PC-3 (cell line): ENCODE measurements around the gene N4BP3. TPM values are rescaled to one million over a fixed set of nuclear protein-coding genes. Genes with fewer than 3 reads are reported as not detected.

ENCODE experiments used
- ATAC-seq: fragments of 200-7000 bp; cut with Tn5 transposase; 2 replicates; pipeline ENCODE4 v1.9.1; 2020; ENCODE audit warnings: mild to moderate bottlenecking, moderate library complexity
- BruUV-seq: library from RNA; stranded (reverse); fragments of 400-500 nt; replicated peaks from 2 replicates; lab custom pipeline; 2021; lab: Mats Ljungman, UMichigan
- CTCF ChIA-PET: fragments of 300-600 bp; sonication (Branson Sonifier 250); formaldehyde crosslinking; loops from one replicate; lab custom pipeline; 2022; ENCODE audit warnings: antibody characterized with exemption; lab: Charles Lee
- POLR2A ChIA-PET: fragments of 300-600 bp; sonication (Branson Sonifier 250); formaldehyde crosslinking; loops from one replicate; lab custom pipeline; 2022; ENCODE audit warnings: antibody characterized with exemption; ENCODE audit not compliant: unreplicated experiment; lab: Charles Lee
- DNase-seq: peaks from one replicate; pipeline ENCODE4 v3.0.0-alpha.2; 2015
- H2AFZ ChIP-seq: fragments of 300-600 bp; sonication (generic); 2 replicates; pipeline ENCODE4 v1.6.0; 2016; ENCODE audit warnings: antibody characterized with exemption, low read length
- H3F3A ChIP-seq: fragments of 300-600 bp; sonication (generic); one replicate; pipeline ENCODE4 v1.6.0; 2017; ENCODE audit warnings: antibody characterized with exemption, low read length, control low read depth, mild to moderate bottlenecking; ENCODE audit not compliant: unreplicated experiment
- H3K27ac ChIP-seq: fragments of 300-600 bp; sonication (generic); 2 replicates; pipeline ENCODE4 v1.5.1; 2016; ENCODE audit warnings: mild to moderate bottlenecking, low read length
- H3K27me3 ChIP-seq: fragments of 300-600 bp; sonication (generic); 2 replicates; pipeline ENCODE4 v1.6.1; 2016; ENCODE audit warnings: low read length, mixed read lengths
- H3K36me3 ChIP-seq: fragments of 300-600 bp; sonication (generic); 2 replicates; pipeline ENCODE4 v1.6.1; 2016; ENCODE audit warnings: low read depth, mixed run types, low read length, mixed read lengths
- H3K4me1 ChIP-seq: fragments of 300-600 bp; sonication (generic); 2 replicates; pipeline ENCODE4 v1.5.1; 2016; ENCODE audit warnings: low read length; ENCODE audit not compliant: insufficient read depth
- H3K4me2 ChIP-seq: fragments of 300-600 bp; sonication (generic); 2 replicates; pipeline ENCODE4 v1.6.0; 2016; ENCODE audit warnings: low read length
- H3K4me3 ChIP-seq: fragments of 300-600 bp; sonication (generic); 2 replicates; pipeline ENCODE4 v1.5.1; 2016; ENCODE audit warnings: mild to moderate bottlenecking, low read length, mixed read lengths
- H3K79me2 ChIP-seq: fragments of 300-600 bp; sonication (generic); 2 replicates; pipeline ENCODE4 v1.6.1; 2017; ENCODE audit warnings: low read length, mixed read lengths
- H3K9ac ChIP-seq: fragments of 300-600 bp; sonication (generic); 2 replicates; pipeline ENCODE4 v1.6.0; 2016; ENCODE audit warnings: mild to moderate bottlenecking, low read length
- H3K9me2 ChIP-seq: fragments of 300-600 bp; sonication (generic); replicated peaks from 2 replicates; pipeline ENCODE4 v1.6.1; 2016; ENCODE audit warnings: mixed run types, low read length, mixed read lengths
- H3K9me3 ChIP-seq: fragments of 300-600 bp; sonication (generic); 2 replicates; pipeline ENCODE4 v1.6.1; 2016; ENCODE audit warnings: low read length, mixed read lengths
- H4K20me1 ChIP-seq: fragments of 300-600 bp; sonication (generic); 2 replicates; pipeline ENCODE4 v1.6.1; 2016; ENCODE audit warnings: low read length, mixed read lengths
- CTCF ChIP-seq: fragments of 300-600 bp; sonication (generic); conservative IDR thresholded peaks from 2 replicates; pipeline ENCODE4 v1.5.1; 2017; ENCODE audit warnings: antibody characterized with exemption, low read depth, mild to moderate bottlenecking, low read length
- EZH2 ChIP-seq: fragments of 300-600 bp; sonication (generic); IDR thresholded peaks from one replicate; pipeline ENCODE4 v1.6.1; 2017; ENCODE audit warnings: antibody characterized with exemption, mild to moderate bottlenecking, low read length; ENCODE audit not compliant: unreplicated experiment
- EZH2phosphoT487 ChIP-seq: fragments of 300-600 bp; sonication (generic); IDR thresholded peaks from 2 replicates; pipeline ENCODE4 v1.6.1; 2018; ENCODE audit warnings: mild to moderate bottlenecking, antibody characterized with exemption, low read length, borderline replicate concordance
- intact Hi-C: fragments of 100-400 bp; cut with micrococcal nuclease; formaldehyde crosslinking; loops from 2 replicates; pipeline ENCODE4 v1.9.0; 2023
- total RNA-seq: library from RNA; depleted of rRNA; stranded (reverse); fragments of >200 nt; gene quantifications from 2 replicates; pipeline ENCODE4 v1.2.3, GENCODE V29; 2014

The N4BP3 gene
- total RNA-seq, 1 experiment from 2014 or later, result 0.36 TPM

GRCh38 chr5:178068293-178068692 lies 45.0 kb upstream of the N4BP3 start:
- CTCF ChIA-PET, result no interaction called here

GRCh38 chr5:178069909-178070308 lies 43.4 kb upstream of the N4BP3 start:
- Histone ChIP-seq H3K4me3 (no peak overlapping the region), H3K4me1 (no peaks in the 10 kb centered on the region), H4K20me1 (no peaks in the 10 kb centered on the region), H2AFZ (no peak overlapping the region), H3K9ac (no peak overlapping the region), H3F3A (no peaks in the 10 kb centered on the region), H3K27ac (no peak overlapping the region), H3K79me2 (no peaks in the 10 kb centered on the region), H3K9me3 (no peaks in the 10 kb centered on the region), H3K36me3 (no peaks in the 10 kb centered on the region), H3K4me2 (no peak overlapping the region), H3K27me3 (peaks cover 43% of the 10 kb centered on the region), H3K9me2 (no peaks in the 10 kb centered on the region)
- ATAC-seq (peak; percentile 62), DNase-seq (peak; percentile 70)
- TF ChIP-seq EZH2 (no peak), CTCF (peak; percentile 81), EZH2phosphoT487 (no peak)
- no TSS peak for BruUV-seq
- intact Hi-C loops, result no loop called here
- ChIA-PET CTCF (no interaction called here), POLR2A (no interaction called here)

More at GRCh38 chr5:178068293-178068692, 45.0 kb upstream of the N4BP3 start:
- ATAC-seq (no peak), DNase-seq (no peak)
- Histone ChIP-seq H3K79me2 (no peaks in the 10 kb centered on the region), H3K27ac (no peak overlapping the region), H3K36me3 (no peaks in the 10 kb centered on the region), H4K20me1 (no peaks in the 10 kb centered on the region), H3K9me3 (no peaks in the 10 kb centered on the region), H3K4me1 (no peaks in the 10 kb centered on the region), H3K9ac (no peak overlapping the region), H2AFZ (no peak overlapping the region), H3K4me2 (no peak overlapping the region), H3F3A (no peaks in the 10 kb centered on the region), H3K9me2 (no peaks in the 10 kb centered on the region), H3K4me3 (no peak overlapping the region), H3K27me3 (peaks cover 38% of the 10 kb centered on the region)
- POLR2A ChIA-PET, result no interaction called here
- TF ChIP-seq EZH2phosphoT487 (no peak), CTCF (no peak), EZH2 (no peak)
- BruUV-seq, result no TSS peak
- intact Hi-C loops, result no loop called here

- Histone ChIP-seq H3K36me3 (no peaks in the 10 kb centered on the region), H3K4me1 (no peaks in the 10 kb centered on the region), H4K20me1 (no peaks in the 10 kb centered on the region), H3K27me3 (peaks cover 49% of the 10 kb centered on the region), H3K79me2 (no peaks in the 10 kb centered on the region), H3K9me3 (no peaks in the 10 kb centered on the region), H2AFZ (no peak overlapping the region), H3K4me2 (no peak overlapping the region), H3K9ac (no peak overlapping the region), H3F3A (no peaks in the 10 kb centered on the region), H3K27ac (no peak overlapping the region), H3K4me3 (no peak overlapping the region), H3K9me2 (no peaks in the 10 kb centered on the region)
- DNase-seq (no peak), ATAC-seq (no peak)
- ChIA-PET CTCF (no interaction called here), POLR2A (no interaction called here)
- intact Hi-C loops, result no loop called here
- TF ChIP-seq CTCF (no peak), EZH2phosphoT487 (no peak), EZH2 (no peak)
- no TSS peak for BruUV-seq
Observed at GRCh38 chr5:178071108-178071507, 42.2 kb upstream of the N4BP3 start.
